HG02759 (cell line): ENCODE results near the gene C17orf78.
A peak's percentile ranks its signal among the peaks of the same experiment; 100 is the strongest.
"Not testable (repeated sequence)": the region's sequence is repeated elsewhere in the genome, so short reads cannot be mapped to it uniquely, and the experiment has no call there.

Experiments used
- ATAC-seq: cut with Tn5 transposase; IDR thresholded peaks from one replicate; pipeline ENCODE4 v1.9.1; 2021; ENCODE audit warnings: mild to moderate bottlenecking, moderate library complexity; ENCODE audit not compliant: unreplicated experiment

Gene C17orf78

DNA sequence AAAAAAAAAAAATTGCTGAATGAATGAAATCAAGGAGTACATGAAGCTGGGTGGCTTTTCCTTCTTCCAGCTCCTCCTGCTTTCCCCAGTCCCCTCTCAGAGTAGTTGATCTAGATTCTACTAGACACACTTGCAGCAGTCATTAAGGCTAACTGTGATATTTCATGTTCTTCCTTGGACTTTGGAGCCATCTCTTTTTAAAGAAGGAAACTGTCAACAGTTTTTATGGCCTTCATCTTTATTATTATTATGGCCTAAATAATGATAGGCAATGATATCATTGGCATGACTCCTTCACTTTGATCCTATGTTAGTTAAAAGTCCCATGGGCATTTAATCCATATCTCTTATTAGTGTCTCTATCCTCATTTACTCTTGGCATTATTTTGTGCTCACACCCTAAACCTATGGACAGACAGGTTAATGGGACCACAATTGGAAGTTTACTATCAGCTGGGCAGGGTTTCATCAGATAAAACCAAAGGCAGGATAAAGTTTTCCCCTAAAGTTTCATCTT is 9.7 kb downstream of the C17orf78 start:
- ATAC-seq, result no peak

DNA sequence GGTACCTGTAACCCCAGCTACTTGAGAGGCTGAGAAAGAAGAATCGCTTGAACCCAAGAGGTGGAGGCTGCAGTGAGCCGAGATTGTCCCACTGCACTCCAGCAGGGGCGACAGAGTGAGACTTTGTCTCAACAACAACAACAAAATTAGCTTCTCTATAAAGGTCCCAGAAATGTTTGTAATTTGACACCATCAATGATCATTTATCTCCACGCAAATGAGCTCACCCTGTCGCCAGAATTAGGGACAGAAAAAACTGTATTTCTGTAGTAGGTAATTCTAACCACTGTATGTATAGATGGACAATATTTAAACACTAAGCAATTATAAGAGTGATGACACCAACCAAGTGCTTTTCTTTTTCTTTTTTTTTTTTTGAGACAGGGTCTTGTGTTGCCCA is 10.7 kb downstream of the C17orf78 start:
- no peak for ATAC-seq

DNA sequence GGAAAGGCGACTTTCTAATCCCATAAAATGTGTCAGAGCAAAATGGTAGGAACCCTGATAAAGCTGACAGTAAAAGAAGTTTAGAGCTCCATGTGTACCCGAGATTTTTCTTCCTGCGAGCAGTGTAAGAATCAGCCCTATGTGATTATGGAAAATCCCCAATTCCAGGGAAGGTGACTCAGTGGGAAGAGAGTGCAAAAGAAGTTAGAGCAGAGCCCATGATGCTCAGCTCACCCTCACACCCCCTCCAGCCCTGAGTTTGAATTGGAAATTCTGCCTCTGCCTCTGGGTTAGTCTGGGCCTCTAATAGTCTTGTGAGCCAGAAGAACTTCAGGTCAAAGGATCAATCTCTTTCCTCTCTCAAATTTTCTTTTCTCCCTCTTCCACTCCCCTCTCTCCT is 12.5 kb downstream of the C17orf78 start:
- no peak for ATAC-seq

DNA sequence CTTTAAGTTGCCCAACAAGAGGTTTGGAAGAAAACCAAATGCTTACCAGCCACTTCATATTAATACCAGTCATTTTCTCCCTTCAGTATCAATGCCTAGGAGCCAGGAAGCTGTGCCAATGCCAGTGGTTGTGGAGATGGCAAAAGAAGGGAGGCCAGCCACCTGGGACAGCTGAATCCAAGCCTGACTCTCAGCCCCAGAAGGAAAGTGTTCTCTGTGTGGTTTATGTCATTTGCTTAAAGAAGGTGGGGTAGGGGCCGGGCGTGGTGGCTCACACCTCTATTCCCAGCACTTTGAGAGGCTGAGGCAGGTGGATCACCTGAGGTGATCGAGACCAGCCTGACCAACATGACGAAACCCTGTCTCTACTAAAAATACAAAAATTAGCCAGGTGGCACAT is 13.4 kb downstream of the C17orf78 start:
- no peak for ATAC-seq

DNA sequence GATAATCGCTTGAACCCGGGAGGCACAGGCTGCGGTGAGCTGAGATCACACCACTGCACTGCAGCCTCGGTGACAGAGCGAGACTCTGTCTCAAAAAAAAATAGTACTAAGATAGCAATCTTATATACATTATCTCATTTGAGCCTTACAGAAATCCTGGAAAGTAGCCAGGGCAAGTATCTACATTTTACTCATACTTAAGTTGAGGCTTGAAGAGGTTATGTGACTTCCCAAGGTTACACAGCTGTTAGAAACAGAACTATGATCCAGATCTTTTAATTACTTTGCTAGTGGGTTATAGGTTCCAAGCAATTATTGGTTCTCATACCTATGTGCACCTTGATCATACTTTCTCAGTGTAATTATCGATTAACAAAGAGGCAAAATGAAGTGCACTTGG is 15.4 kb downstream of the C17orf78 start:
- ATAC-seq, result no peak

DNA sequence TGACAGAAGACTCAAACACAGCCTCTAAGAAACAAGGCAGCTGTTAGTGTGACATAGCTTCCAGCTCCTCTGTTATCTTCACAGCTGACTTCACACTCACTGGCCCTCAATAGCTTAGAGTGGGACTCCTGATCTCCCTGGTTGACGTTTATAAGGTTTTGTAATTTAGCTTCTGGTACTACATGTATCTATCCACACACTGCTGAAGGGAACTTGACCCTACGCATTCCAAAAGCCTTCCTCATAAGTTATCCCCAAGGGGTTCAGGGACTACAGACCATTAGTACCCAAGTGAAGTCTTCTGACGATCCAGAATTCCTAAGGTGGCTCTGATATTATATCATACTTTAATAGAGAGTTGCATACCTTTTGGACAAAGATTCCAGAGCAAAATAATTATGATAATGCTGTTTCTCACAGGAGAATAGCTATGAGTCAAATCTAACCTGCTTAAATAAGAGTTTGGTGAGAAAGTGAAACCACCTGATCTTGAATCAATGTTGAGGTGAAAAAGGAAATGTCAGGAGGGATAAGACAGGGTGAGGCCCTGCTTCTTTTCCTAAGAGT is 16.3 kb downstream of the C17orf78 start:
- peak; percentile 38 for ATAC-seq

DNA sequence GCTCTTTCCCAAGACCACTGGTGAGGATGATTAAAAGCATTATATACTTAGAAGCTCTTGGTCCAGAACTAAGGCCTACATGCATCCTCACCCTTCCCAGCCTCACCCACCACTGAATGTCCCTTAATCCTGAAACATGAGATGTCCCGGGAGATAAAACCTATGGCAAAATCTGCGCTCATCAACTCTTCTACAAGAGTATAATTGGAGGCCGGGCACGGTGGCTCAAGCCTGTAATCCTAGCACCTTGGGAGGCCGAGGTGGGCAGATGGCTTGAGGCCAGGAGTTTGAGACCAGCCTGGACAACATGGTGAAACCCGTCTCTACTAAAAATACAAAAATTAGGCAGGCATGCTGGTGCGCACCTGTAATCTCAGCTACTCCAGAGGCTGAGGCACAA is 17.6 kb downstream of the C17orf78 start:
- no peak for ATAC-seq

DNA sequence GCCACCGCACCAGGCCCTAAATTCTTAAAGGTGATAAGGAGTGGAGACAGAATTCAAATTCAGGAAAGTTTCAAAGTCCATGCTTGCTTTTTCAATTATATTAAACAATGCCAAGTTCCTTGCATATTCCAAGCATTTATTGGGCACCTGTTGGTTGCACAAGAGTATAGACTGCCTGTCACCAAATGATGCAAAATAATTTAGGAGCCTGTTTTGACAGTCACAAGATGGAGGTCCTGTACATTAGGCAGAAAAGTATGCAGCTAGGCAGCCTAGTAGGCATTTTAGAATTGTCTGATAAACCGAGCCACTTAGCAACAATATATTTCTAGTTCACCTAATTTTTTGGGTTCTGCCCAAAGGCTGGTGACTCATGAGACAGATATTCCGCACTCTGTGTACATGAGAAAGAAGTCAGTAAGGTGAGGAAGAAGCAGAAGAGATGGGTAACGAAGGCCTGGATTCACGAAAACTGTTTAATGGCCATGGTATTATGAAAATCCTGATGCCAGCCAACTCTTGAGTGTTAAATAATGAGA is 23.5 kb downstream of the C17orf78 start:
- ATAC-seq, result no peak

DNA sequence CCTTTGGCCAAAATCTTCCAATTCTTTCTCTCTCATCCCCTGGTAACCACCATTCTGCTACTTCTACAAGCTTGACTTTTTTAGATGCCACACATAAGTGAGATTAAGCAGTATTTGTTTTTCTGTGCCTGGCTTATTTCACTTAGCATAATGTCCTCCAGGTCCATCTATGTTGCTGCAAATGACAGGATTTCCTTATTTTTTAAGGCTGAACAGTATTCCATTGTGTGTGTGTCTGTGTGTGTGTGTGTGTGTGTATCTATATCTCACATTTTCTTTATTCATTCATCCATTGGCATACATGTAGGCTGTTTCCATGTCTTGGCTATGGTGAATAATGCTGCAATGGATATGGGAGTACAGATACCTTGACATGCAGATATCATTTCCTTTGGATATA is 24.7 kb downstream of the C17orf78 start:
- no peak for ATAC-seq

DNA sequence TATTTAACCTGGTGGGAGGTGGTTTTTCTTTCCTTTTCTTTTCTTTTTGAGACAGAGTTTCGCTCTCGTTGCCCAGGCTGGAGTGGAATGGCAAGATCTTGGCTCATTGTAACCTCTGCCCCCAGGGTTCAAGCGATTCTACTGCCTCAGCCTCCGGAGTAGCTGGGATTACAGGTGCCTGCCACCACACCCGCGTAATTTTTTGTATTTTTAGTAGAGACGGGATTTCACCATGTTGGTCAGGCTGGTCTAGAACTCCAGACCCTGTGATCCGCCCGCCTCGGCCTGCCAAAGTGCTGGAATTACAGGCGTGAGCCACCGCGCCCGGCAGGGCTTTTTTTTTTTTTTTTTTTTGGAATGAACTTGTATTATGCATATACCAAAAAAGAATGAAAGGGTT is 29.7 kb downstream of the C17orf78 start:
- not testable (repeated sequence) for ATAC-seq

DNA sequence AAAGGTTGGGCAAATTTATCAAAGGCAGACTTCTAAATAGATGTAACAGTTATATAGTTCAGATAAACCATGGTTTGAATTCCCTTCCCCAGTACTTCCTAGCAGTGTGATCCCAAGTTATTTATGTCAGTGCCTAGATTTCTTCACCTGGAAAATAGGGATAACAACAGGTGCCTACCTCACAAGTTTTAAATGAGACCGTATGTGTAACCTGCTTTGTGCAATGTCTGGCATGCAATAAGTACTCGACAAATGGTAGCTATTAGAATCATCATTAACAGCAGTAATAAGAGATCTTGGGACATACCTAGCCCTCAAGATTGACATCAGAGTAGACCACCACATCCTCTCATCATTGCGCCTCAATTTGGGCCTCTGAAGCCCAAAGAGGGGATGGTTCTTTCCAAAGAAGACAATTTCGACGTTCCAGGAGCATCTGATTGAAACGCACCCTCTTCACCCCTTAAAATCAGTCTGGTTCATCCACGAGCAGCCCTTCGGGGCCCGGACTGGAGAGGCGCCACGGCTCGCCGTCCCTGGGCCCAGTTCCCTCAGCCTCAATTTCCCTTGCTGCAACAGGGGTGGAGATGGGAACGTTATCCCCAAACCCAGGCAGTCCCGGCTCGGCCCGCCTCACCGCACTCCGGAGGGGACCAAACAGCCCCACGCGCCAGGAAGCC is 30.3 kb downstream of the C17orf78 start:
- ATAC-seq, result peak; percentile 26

DNA sequence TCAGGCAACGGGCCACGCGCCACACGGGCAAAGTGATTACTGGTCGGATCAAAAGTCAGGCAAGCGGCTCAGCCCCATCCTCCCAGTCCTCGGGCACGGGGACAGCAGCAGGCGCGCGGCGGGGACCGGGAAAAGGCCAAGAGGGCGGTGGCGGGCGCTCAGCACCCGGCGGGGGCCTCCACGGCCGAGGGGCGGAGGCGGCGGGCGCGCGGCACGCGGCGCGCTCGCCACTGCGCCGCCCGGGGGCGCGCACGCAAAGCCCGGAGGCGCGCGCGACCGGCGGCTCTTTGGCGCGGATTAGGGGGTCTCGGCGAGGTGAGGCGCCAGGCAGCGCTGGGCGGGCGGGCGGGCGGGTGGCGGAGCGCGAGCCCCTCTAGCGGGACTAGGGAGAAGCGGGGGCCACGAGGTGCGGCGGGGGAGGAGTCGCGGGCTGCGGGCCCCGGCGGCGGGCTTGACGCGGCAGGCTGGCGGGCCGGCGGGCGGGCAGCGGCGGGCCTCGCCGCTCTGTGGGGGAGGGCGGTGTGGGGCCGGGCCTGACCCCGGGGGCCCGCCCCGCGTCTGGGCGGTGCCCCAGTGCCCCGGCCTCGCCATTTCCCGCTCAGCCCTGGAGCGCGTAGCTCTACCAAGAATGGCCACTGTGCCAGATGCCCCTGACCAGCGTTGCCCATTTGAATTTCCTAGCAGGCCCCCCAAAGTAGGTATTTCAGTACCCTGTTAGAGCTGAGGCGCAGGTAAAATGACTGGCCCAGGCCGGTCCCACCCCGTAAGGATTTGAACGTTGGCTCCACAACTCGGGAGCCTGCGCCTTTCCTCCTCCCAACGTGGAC is 31.1 kb downstream of the C17orf78 start, which contains the start of the genes ACACA and TADA2A:
Gene ACACA (minus strand): TSS at position 202 of the 827 bp plus-strand sequence. CDS start 537 bp downstream, outside the sequence.
Gene TADA2A (plus strand): TSS at position 252 of the 827 bp plus-strand sequence. CDS start 4,480 bp downstream, outside the sequence.
- peak; percentile 81 for ATAC-seq

DNA sequence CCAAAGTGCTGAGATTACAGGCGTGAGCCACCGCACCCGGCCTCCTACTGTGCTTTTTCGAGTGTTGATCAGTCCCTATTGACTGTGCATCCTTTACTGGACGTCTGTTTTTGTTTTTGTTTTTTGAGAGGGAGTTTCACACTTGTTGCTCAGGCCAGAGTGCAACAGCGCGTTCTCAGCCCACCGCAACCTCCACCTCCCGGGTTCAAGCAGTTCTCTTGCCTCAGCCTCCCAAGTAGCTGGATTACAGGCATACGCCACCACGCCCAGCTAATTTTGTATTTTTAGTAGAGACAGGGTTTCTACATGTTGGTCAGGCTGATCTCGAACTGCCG is 32.3 kb downstream of the C17orf78 start:
- not testable (repeated sequence) for ATAC-seq

DNA sequence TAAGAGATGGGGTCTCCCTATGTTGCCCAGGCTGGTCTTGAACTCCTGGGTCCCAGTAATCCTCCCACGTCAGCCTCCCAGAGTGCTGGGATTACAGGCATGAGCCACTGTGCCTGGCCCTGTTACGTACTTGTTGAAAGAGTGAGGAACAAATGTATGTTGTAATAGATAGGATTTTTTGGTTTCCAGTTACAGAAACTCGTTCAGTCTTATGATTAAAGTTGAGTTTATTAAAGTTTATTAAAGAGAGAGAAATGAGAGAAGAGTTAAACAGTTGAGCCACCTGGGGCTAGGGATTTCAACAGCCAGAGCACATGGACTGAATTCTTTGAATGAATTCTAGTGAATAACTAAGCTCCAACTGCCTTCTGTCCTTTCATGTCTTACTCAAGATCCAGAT is 34.6 kb downstream of the C17orf78 start:
- ATAC-seq, result no peak

DNA sequence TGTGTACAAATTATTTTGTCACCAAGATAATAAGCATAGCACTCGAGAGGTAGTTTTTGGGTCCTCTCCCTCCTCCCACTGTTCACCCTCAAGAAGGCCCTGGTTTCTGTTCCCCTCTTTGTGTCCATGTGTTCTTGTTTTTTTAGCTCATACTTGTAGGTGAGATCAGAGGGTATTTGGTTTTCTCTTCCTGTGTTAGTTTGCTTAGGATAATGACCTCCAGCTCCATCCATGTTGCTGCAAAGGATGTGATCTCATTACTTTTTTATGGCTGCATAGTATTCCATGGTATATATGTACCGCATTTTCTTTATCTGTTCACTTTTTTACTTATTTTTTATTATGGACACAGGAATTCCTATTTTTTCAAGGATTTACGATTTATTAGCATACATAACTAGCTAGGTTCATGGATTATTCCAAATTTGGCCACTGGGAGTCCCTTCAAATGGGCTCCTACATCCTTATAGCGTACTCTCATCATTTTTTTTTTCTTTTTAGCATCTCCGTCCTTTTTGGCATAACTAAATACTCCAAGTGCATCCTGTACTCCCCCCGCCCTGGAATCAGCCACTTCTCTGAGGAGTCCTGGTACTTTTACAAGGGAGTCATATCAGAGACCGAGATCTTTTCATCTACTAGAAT is 38.2 kb downstream of the C17orf78 start:
- no peak for ATAC-seq

DNA sequence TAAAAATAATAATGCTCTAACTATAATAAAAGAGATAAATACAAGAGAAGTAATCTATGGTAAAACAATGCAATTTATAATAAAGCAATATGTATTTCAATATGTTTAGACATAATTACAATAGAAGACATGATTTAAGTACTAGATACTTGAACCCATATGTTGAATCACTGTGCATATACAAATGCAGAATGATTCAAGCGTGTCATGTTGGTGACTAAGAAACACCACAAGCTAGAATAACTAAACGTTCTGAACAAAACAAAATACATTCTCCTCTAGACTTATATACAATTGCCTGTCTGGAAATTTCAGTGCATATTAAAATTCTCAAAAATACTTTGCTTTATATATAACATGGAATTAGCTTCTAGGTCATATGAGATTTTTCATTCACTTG is 42.1 kb downstream of the C17orf78 start:
- ATAC-seq, result no peak

DNA sequence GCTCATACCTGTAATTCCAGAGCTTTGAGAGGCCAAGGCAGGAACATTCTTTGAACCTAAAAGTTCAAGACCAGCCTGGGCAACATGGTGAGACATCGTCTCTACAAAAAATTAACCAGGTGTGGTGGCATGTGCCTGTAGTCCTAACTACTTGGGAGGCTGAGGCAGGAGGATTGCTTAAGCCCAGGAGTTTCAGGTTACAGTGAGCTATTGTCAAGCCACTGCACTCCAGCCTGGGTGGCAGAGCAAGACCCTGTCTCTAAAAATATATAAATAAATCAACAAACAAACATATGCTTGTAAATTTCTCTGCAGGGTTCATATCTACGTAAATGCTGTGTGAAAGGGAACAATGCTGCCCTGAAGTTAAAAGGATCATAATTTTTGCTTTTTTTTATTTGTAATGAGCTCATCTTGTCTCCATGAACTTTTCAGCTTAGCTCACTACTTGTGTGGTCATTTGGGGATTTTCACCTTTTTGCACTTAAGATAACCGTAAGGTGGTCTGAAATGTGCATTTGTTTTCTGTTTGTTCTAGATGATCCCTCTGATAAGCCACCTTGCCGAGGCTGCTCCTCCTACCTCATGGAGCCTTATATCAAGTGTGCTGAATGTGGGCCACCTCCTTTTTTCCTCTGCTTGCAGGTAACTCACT is 47.3 kb downstream of the C17orf78 start:
- ATAC-seq, result no peak

DNA sequence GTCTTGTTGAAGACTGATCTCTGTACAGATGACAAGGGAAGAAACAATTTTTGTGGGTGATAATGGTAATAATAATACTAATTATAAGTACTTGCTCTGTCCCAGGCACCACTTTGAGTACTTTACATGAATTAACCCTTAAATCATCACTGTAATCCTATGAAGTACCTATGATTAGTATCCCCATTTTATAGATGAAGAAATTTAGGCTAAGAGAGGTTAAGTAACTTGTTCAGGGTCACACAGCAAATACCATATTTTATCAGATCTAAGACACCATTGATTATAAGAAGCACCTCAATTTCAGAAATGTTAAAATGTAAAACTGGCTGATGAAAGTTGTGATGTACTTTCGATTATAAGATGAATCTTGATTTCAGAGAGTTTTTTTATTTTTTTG is 49.5 kb downstream of the C17orf78 start:
- no peak for ATAC-seq

DNA sequence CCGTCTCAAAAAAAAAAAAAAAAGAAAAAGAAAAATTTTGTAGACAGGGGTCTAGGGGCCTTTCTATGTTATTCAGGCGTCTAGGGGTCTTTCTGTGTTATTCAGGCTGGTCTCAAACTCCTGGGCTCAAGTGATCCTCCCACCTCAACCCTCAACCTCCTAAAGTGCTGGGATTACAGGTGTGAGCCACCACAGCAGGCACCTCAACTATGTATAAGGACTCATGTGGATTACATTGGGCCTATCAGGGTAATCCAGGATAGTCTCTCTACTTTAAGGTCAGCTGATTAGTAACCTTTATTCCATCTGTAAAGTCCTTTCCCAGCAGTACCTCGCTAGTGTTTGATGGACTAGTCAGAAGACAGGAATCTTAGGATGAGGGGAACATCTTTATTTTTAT is 53.3 kb downstream of the C17orf78 start:
- ATAC-seq, result no peak

DNA sequence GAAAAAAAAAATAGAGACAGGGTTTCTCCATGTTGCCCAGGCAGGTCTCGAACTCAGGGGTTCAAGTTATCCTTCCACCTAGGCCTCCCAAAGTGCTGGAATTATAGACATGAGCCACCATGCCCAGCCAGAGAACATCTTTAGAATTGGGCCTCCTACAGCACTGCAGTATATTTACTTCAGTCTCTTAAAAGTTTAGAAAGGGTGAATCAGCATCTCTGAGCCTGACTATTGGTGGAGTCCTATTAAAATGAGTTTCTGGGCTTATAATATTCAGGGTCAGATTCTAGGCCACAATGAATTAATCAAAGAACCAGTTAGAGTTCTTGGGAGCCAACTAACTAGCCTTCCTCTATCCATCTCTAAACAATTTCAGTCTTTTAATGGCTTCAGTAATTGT is 53.7 kb downstream of the C17orf78 start:
- ATAC-seq, result no peak
